Cardiac fibroblast (primary cell): ENCODE data around the gene GRIK5.

Source experiments
- DNase-seq, 2 donors: peaks; one replicate each; pipeline versions ENCODE4 v3.0.0 to v3.0.0-alpha.2; 2010; ENCODE audit warnings: low read depth in 2 of 2
- H3K4me3 ChIP-seq, 2 donors: replicated peaks in 1 of 2; 1 replicate in 1 of 2; 2 replicates in 1 of 2; pipeline ENCODE4 v1.5.1; 2011; ENCODE audit warnings: low read depth in 2 of 2, low read length in 2 of 2, mild to moderate bottlenecking in 2 of 2, moderate library complexity in 1 of 2
- CTCF ChIP-seq: IDR thresholded peaks from one replicate; pipeline ENCODE4 v1.5.1; 2011; ENCODE audit warnings: low read depth, mild to moderate bottlenecking, low read length, inconsistent platforms

GRIK5 gene

GRCh38 chr19:42030645-42031440 lies 39.2 kb downstream of the GRIK5 start:
- no peak for TF ChIP-seq CTCF
- no peak overlapping the region for H3K4me3 ChIP-seq
- no peak for DNase-seq

GRCh38 chr19:42028304-42029216 lies 41.4 kb downstream of the GRIK5 start:
- no peak for DNase-seq
- peak; percentile 65 for TF ChIP-seq CTCF
- H3K4me3 ChIP-seq, result no peak overlapping the region

GRCh38 chr19:42024622-42025111 lies 45.3 kb downstream of the GRIK5 start:
- no peak for TF ChIP-seq CTCF
- peak; percentile 8 to 66 for DNase-seq
- no peak overlapping the region for H3K4me3 ChIP-seq

- no peak overlapping the region for H3K4me3 ChIP-seq
- TF ChIP-seq CTCF, result no peak
- no peak for DNase-seq
Measured at GRCh38 chr19:42023943-42024260, 46.1 kb downstream of the GRIK5 start.

GRCh38 chr19:42023121-42023942 lies 46.7 kb downstream of the GRIK5 start:
- no peak overlapping the region for H3K4me3 ChIP-seq
- TF ChIP-seq CTCF, result peak; percentile 54
- peak; percentile 10 to 38 for DNase-seq

- no peak for DNase-seq
- TF ChIP-seq CTCF, result no peak
- no peak overlapping the region for H3K4me3 ChIP-seq
Measured at GRCh38 chr19:42022616-42023015, 47.4 kb downstream of the GRIK5 start.
